ENCODE measurements around the gene CNTNAP1. TPM values are rescaled to one million over a fixed set of nuclear protein-coding genes. Genes with fewer than 3 reads are reported as not detected.
"Not testable (repeated sequence)": the region's sequence is repeated elsewhere in the genome, so short reads cannot be mapped to it uniquely, and the experiment has no call there.

CNTNAP1 gene
- total and polyA plus RNA-seq, 11 donors, result 1.3 to 17.9 (median 3.1) TPM

GRCh38 chr17:42660692-42661345, 21.5 kb upstream of the CNTNAP1 start:
- Histone ChIP-seq H3K27ac (peak overlapping the region in 2 of 12 donors; percentile 3 to 36), H3K4me3 (peak overlapping the region in 1 of 12 donors; percentile 5), H3K4me1 (peaks cover 0 to 26% (median 7%) of the 10 kb centered on the region in 12 donors), H3K27me3 (no peaks in the 10 kb centered on the region), H3K36me3 (peaks cover 0 to 48% (median 25%) of the 10 kb centered on the region in 9 donors), H3K9me3 (no peaks in the 10 kb centered on the region)
- 53 to 68% (median 63%) methylated on average over 7 of the region's 7 CpGs for WGBS, 4 donors
- TF ChIP-seq CTCF (IDR thresholded peaks at IDR 0.05) (no peak), POLR2A (IDR thresholded peaks at IDR 0.05) (no peak)
- DNase-seq, result peak in 1 of 5 donors; percentile 32
- no peak for ATAC-seq
- intact Hi-C loops (cut with DNase I), result no loop called here

DNA sequence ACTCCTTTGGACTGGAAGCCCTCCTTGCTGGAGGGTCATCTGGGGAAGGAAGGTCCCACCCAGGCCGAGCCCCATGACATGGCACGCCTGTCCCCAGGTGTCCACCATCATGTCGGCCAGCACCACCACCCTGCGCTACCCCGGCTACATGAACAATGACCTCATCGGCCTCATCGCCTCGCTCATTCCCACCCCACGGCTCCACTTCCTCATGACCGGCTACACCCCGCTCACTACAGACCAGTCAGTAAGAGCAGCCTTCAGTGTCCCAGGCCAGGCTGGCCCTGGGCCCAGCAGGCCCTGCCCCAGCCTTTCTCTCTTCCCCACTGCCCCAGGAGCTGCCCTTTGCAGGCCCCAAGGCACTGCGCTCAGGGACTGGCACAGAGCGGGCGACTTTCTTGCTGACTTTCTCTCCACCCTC, 16.7 kb upstream of the CNTNAP1 start:
- Histone ChIP-seq H3K27ac (peak overlapping the region in 1 of 12 donors; percentile 43), H3K4me3 (no peak overlapping the region), H3K9me3 (no peaks in the 10 kb centered on the region), H3K36me3 (peaks cover 0 to 94% (median 66%) of the 10 kb centered on the region in 9 donors), H3K4me1 (peaks cover 0 to 42% (median 25%) of the 10 kb centered on the region in 12 donors), H3K27me3 (peaks cover 0 to 11% (median 0%) of the 10 kb centered on the region in 9 donors)
- 84 to 85% (median 84%) methylated on average over 14 of the region's 14 CpGs for WGBS, 4 donors
- DNase-seq, result no peak
- TF ChIP-seq POLR2A (IDR thresholded peaks at IDR 0.05) (no peak), CTCF (IDR thresholded peaks at IDR 0.05) (no peak)
- intact Hi-C loops (cut with DNase I), result no loop called here
- no peak for ATAC-seq

DNA sequence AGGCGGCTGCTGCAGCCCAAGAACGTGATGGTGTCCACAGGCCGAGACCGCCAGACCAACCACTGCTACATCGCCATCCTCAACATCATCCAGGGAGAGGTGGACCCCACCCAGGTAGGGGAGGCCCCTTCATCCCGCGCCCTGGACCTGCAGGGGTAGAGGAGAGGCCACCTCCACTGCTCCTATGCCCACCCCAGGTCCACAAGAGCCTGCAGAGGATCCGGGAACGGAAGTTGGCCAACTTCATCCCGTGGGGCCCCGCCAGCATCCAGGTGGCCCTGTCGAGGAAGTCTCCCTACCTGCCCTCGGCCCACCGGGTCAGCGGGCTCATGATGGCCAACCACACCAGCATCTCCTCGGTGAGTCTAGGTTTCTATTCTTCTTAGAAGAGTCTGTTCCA, 16.2 kb upstream of the CNTNAP1 start:
- peaks cover 0 to 40% (median 25%) of the 10 kb centered on the region in 12 donors for H3K4me1 ChIP-seq
- H3K9me3 ChIP-seq; H3K4me3 ChIP-seq; intact Hi-C loops (cut with DNase I); ATAC-seq; DNase-seq: not testable (repeated sequence)
- 87 to 94% (median 90%) methylated on average over 8 to 13 of the region's 16 CpGs for WGBS, 4 donors
- peaks cover 0 to 99% (median 71%) of the 10 kb centered on the region in 9 donors for H3K36me3 ChIP-seq
- H3K27ac ChIP-seq, result peak overlapping the region in 4 of 12 donors; percentile 70 to 91 (median 83)
- peaks cover 0 to 16% (median 0%) of the 10 kb centered on the region in 9 donors for H3K27me3 ChIP-seq

DNA sequence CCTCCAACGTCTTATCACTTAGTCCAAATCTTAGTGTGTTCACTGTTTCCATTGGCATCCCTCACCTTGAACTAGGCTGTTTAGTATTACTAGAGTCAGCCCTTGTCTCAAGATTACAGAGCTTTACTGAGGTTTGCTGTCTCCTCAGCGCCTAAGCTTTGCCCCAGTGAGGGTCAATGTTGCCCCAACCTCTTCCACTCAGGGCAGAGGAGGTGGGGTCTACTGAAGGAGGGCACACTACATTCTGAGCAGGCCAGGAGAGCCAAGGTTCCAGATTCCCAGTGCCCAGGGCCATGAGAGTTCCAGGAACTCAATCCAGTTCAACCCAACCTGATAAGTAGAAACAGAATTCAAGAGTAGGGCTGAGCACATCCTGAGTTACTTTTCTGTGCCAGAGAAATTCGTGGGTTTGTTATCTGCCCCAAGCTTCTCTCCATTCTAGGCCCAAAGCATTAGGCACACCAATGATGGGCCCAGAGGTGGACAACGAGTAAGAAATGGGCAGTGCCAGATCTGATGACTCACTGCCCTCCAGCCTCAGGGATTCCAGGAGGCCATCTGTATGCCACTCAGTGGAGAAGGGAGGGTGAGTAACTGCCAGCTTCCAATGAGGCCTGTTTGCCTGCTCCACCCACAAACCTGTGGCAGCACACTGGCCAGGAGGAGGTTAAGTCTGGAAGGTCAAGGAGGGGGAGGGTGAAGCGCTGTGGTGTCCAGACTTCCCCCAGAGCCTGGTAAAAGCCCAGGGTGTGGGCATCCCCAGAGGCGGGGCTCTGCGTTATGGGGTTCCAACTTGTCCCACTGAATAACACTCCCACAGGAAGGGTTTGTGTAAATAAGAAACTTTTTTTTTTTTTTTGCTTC, 15.0 kb upstream of the CNTNAP1 start:
- ATAC-seq, result peak; percentile 53 to 77 (median 68)
- H3K9me3 ChIP-seq, result no peaks in the 10 kb centered on the region
- peaks cover 0 to 27% (median 0%) of the 10 kb centered on the region in 9 donors for H3K27me3 ChIP-seq
- peak in 3 of 5 donors; percentile 28 to 76 (median 56) for DNase-seq
- intact Hi-C loops (cut with DNase I), result no loop called here
- 34 to 41% (median 40%) methylated on average over 7 of the region's 7 CpGs for WGBS, 4 donors
- peak overlapping the region; percentile 52 to 92 (median 72) for H3K27ac ChIP-seq
- peaks cover 0 to 40% (median 25%) of the 10 kb centered on the region in 12 donors for H3K4me1 ChIP-seq
- peaks cover 0 to 99% (median 82%) of the 10 kb centered on the region in 9 donors for H3K36me3 ChIP-seq
- TF ChIP-seq CTCF (IDR thresholded peaks at IDR 0.05) (no peak), POLR2A (IDR thresholded peaks at IDR 0.05) (no peak)
- H3K4me3 ChIP-seq, result no peak overlapping the region
